K562 (cell line): ENCODE data around the gene SURF6. TPM values are rescaled to one million over a fixed set of nuclear protein-coding genes. Genes with fewer than 3 reads are reported as not detected.
A peak's percentile ranks its signal among the peaks of the same experiment; 100 is the strongest.

Experiments
- ARID4B ChIP-seq: sonication (generic); formaldehyde crosslinking; IDR thresholded peaks from 2 replicates; pipeline ENCODE4 v1.8.0; 2022; ENCODE audit warnings: mild to moderate bottlenecking, missing genetic modification reagents
- CAMTA2 ChIP-seq: fragments of 250-450 bp; sonication (Bioruptor Pico); conservative IDR thresholded peaks from 2 replicates; pipeline ENCODE4 v1.5.1; 2022
- EP400 ChIP-seq: fragments of 450-650 bp; IDR thresholded peaks from 2 replicates; pipeline ENCODE4 v1.6.1; 2017; ENCODE audit warnings: antibody characterized with exemption, mild to moderate bottlenecking, moderate library complexity
- GABPA ChIP-seq: fragments of 200-800 bp; sonication (Bioruptor generic); conservative IDR thresholded peaks from 2 replicates; pipeline ENCODE4 v1.6.1; 2016; ENCODE audit warnings: low read depth, missing genetic modification characterization, missing compliant biosample characterization
- NFRKB ChIP-seq: fragments of 450-650 bp; IDR thresholded peaks from 2 replicates; pipeline ENCODE4 v1.6.1; 2016; ENCODE audit warnings: low read depth
- NR4A1 ChIP-seq, 2 experiments: fragments of 250-450 bp in 1 of 2; fragments of 450-650 bp in 1 of 2; sonication (Bioruptor Pico) in 1 of 2; IDR thresholded peaks; 2 replicates each; pipeline versions ENCODE4 v1.4.0 to v1.6.1; 2016 to 2020; ENCODE audit warnings: mild to moderate bottlenecking in 2 of 2, missing compliant biosample characterization in 1 of 2, missing genetic modification characterization in 1 of 2, moderate library complexity in 1 of 2
- RCOR1 ChIP-seq, 2 experiments: IDR thresholded peaks; 2 replicates each; pipeline ENCODE4 v1.6.1; 2012; ENCODE audit warnings: low read depth in 2 of 2, low read length in 2 of 2, borderline replicate concordance in 1 of 2, improper control_type of control experiment in 1 of 2
- RNF2 ChIP-seq: sonication (generic); IDR thresholded peaks from 2 replicates; pipeline ENCODE4 v1.6.1; 2016
- SAP30 ChIP-seq: fragments of 200-600 bp; sonication (generic); IDR thresholded peaks from 2 replicates; pipeline ENCODE4 v1.6.1; 2012; ENCODE audit warnings: borderline replicate concordance, low read depth, mild to moderate bottlenecking, moderate library complexity, low read length, control low read depth, inconsistent platforms; ENCODE audit not compliant: insufficient read depth, poor library complexity, severe bottlenecking
- SOX6 ChIP-seq: fragments of 450-650 bp; IDR thresholded peaks from 2 replicates; pipeline ENCODE4 v1.6.1; 2014; ENCODE audit warnings: mild to moderate bottlenecking
- TCFL5 ChIP-seq: fragments of 250-450 bp; sonication (Bioruptor Pico); conservative IDR thresholded peaks from 2 replicates; pipeline ENCODE4 v1.6.1; 2021; ENCODE audit warnings: mild to moderate bottlenecking, moderate library complexity, matching md5 sums
- ZBTB33 ChIP-seq: sonication (generic); formaldehyde crosslinking; IDR thresholded peaks from 2 replicates; pipeline ENCODE4 v1.8.1; 2023; ENCODE audit warnings: mild to moderate bottlenecking, missing genetic modification reagents
- polyA plus RNA-seq, 8 experiments: library from polyadenylated mRNA; depleted of rRNA in 4 of 8; stranded (reverse) in 5 of 8; unstranded in 3 of 8; fragments of >200 nt; fragmentation: Nextera tagmentation in 2 of 8; fragmentation: Illumina TruSeq in 1 of 8; extraction: Ambion mirVana in 2 of 8; extraction: Trizol in 1 of 8; gene quantifications; 2 replicates each; pipeline versions ENCODE4 v1.2.1 to v1.2.3, GENCODE V29; 2011 to 2014; ENCODE audit warnings: inconsistent platforms in 1 of 8, missing spikeins in 1 of 8
- total RNA-seq, 7 experiments: library from RNA; depleted of rRNA in 6 of 7; stranded (reverse); fragments of >200 nt in 6 of 7; fragmentation: Illumina TruSeq in 2 of 7; extraction: Trizol in 2 of 7; gene quantifications; 2 replicates each; pipeline versions ENCODE4 v1.2.1 to v1.2.3, GENCODE V29; 2011 to 2021; ENCODE audit warnings: low replicate concordance in 1 of 7
- TF ChIP-seq, protein P1 (sequence below): fragments of 450-650 bp; IDR thresholded peaks from 2 replicates; pipeline ENCODE4 v1.7.1; 2018; ENCODE audit warnings: mild to moderate bottlenecking, low read depth; ENCODE audit not compliant: partially characterized antibody
- TF ChIP-seq, protein P2 (sequence below): fragments of 250-450 bp; sonication (Bioruptor Pico); IDR thresholded peaks from 2 replicates; pipeline ENCODE4 v1.5.0; 2022; ENCODE audit warnings: mild to moderate bottlenecking

Gene SURF6
- total and polyA plus RNA-seq, 9 of the 15 experiments (the other 6 are each of a cell fraction or from before 2014, with no cell fraction given), result 1.4 to 68.3 (median 14.7) TPM

- TF ChIP-seq NR4A1 (CRISPR knock-in tag; IDR thresholded peaks at IDR 0.05), result 0 out of 2 replicates have a peak, but pooled peaks have one; percentile 58
- TF ChIP-seq NR4A1 (tag; IDR thresholded peaks at IDR 0.05), result no peak
- peak; percentile 92 for TF ChIP-seq SAP30
- TF ChIP-seq SOX6, result peak; percentile 53; the same call in 1 of the 2 replicates
- TF ChIP-seq NFRKB, result peak; percentile 67; the same call in 1 of the 2 replicates
- peak; percentile 46 to 63; a peak in 3 of 4 replicates for TF ChIP-seq RCOR1 (IDR thresholded peaks at IDR 0.05; ENCODE audit: borderline replicate concordance in 1 of 2, low read depth in 2 of 2, low read length in 2 of 2)
- TF ChIP-seq RNF2, result peak; percentile 92
- no peak for TF ChIP-seq TCFL5 (CRISPR knock-in tag)
- peak; percentile 74 for TF ChIP-seq ZBTB33
- TF ChIP-seq, protein P1, sequence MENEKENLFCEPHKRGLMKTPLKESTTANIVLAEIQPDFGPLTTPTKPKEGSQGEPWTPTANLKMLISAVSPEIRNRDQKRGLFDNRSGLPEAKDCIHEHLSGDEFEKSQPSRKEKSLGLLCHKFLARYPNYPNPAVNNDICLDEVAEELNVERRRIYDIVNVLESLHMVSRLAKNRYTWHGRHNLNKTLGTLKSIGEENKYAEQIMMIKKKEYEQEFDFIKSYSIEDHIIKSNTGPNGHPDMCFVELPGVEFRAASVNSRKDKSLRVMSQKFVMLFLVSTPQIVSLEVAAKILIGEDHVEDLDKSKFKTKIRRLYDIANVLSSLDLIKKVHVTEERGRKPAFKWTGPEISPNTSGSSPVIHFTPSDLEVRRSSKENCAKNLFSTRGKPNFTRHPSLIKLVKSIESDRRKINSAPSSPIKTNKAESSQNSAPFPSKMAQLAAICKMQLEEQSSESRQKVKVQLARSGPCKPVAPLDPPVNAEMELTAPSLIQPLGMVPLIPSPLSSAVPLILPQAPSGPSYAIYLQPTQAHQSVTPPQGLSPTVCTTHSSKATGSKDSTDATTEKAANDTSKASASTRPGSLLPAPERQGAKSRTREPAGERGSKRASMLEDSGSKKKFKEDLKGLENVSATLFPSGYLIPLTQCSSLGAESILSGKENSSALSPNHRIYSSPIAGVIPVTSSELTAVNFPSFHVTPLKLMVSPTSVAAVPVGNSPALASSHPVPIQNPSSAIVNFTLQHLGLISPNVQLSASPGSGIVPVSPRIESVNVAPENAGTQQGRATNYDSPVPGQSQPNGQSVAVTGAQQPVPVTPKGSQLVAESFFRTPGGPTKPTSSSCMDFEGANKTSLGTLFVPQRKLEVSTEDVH, result peak; percentile 76
- TF ChIP-seq, protein P2, sequence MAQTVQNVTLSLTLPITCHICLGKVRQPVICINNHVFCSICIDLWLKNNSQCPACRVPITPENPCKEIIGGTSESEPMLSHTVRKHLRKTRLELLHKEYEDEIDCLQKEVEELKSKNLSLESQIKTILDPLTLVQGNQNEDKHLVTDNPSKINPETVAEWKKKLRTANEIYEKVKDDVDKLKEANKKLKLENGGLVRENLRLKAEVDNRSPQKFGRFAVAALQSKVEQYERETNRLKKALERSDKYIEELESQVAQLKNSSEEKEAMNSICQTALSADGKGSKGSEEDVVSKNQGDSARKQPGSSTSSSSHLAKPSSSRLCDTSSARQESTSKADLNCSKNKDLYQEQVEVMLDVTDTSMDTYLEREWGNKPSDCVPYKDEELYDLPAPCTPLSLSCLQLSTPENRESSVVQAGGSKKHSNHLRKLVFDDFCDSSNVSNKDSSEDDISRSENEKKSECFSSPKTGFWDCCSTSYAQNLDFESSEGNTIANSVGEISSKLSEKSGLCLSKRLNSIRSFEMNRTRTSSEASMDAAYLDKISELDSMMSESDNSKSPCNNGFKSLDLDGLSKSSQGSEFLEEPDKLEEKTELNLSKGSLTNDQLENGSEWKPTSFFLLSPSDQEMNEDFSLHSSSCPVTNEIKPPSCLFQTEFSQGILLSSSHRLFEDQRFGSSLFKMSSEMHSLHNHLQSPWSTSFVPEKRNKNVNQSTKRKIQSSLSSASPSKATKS, result no peak
- peak; percentile 97 for TF ChIP-seq EP400
- TF ChIP-seq ARID4B, result peak; percentile 97
- TF ChIP-seq CAMTA2 (CRISPR knock-in tag), result peak; percentile 83; the same call in 1 of the 2 replicates
- peak; percentile 97 for TF ChIP-seq GABPA (tag)
Measured at GRCh38 chr9:133335924-133336811, at the start of gene SURF6 (continued).
